K562 (cell line): ENCODE data around the gene RUVBL2. TPM values are rescaled to one million over a fixed set of nuclear protein-coding genes. Genes with fewer than 3 reads are reported as not detected.
A peak's percentile ranks its signal among the peaks of the same experiment; 100 is the strongest.
"Not testable (repeated sequence)": the region's sequence is repeated elsewhere in the genome, so short reads cannot be mapped to it uniquely, and the experiment has no call there.

Experiments
- ATAC-seq: fragments of 200-7000 bp; cut with Tn5 transposase; 3 replicates; pipeline ENCODE4 v1.9.1; 2020; ENCODE audit warnings: moderate library complexity
- BruUV-seq: library from RNA; stranded (reverse); fragments of 400-500 nt; replicated peaks from 2 replicates; lab custom pipeline; 2021; lab: Mats Ljungman, UMichigan
- CTCF ChIA-PET: fragments of 300-600 bp; formaldehyde crosslinking; extraction: SDS; loops from one replicate; lab custom pipeline; 2021; ENCODE audit warnings: low intra/inter-chr PET ratio; lab: Yijun Ruan, JAX
- POLR2A ChIA-PET: fragments of 300-600, 350-650 bp; sonication (Branson Sonifier 250); formaldehyde crosslinking; extraction: SDS; loops from one replicate; lab custom pipeline; 2021; ENCODE audit warnings: antibody characterized with exemption, inconsistent platforms; lab: Yijun Ruan, JAX
- DNase-seq, 4 experiments: peaks; one replicate each; pipeline versions ENCODE4 v3.0.0 to v3.0.0-alpha.2; 2011 to 2018; ENCODE audit warnings: low spot score in 3 of 4, mixed read lengths in 3 of 4; ENCODE audit errors: extremely low read depth in 1 of 4
- FAIRE-seq: peaks from 2 replicates; lab custom pipeline; 2011; peaks lifted over from hg19 to GRCh38; lab: Jason Lieb, UNC
- H2AFZ ChIP-seq: 2 replicates; pipeline ENCODE4 v1.6.0; 2011; ENCODE audit warnings: low read depth, low read length, control low read depth, inconsistent platforms
- H3K27ac ChIP-seq: fragments of 200-600 bp; 3 replicates; pipeline ENCODE4 v1.8.0; 2011; ENCODE audit warnings: low read depth, mild to moderate bottlenecking, control low read depth, inconsistent platforms, low read length, moderate library complexity, mixed read lengths; ENCODE audit errors: extremely low read depth
- H3K27me3 ChIP-seq, 2 experiments: fragments of 300-600 bp in 1 of 2; 2 replicates in 1 of 2; 3 replicates in 1 of 2; pipeline versions ENCODE4 v1.6.0 to v1.8.0; 2011; ENCODE audit warnings: inconsistent platforms in 2 of 2, low read length in 2 of 2, mild to moderate bottlenecking in 1 of 2, mixed read lengths in 1 of 2, moderate library complexity in 1 of 2; ENCODE audit not compliant: control insufficient read depth in 2 of 2, insufficient read depth in 2 of 2
- H3K36me3 ChIP-seq: fragments of 300-600 bp; 3 replicates; pipeline ENCODE4 v1.8.0; 2011; ENCODE audit warnings: mild to moderate bottlenecking, low read length, inconsistent platforms; ENCODE audit not compliant: control insufficient read depth, insufficient read depth
- H3K4me1 ChIP-seq, 2 experiments: fragments of 200-600 bp in 1 of 2; replicated peaks in 1 of 2; 2 replicates in 1 of 2; 3 replicates in 1 of 2; pipeline versions ENCODE4 v1.5.1 to v1.8.0; 2011; ENCODE audit warnings: inconsistent platforms in 2 of 2, low read length in 2 of 2, mild to moderate bottlenecking in 1 of 2, mixed read lengths in 1 of 2, moderate library complexity in 1 of 2; ENCODE audit not compliant: control insufficient read depth in 2 of 2, insufficient read depth in 2 of 2
- H3K4me2 ChIP-seq: 2 replicates; pipeline ENCODE4 v1.6.1; 2011; ENCODE audit warnings: low read length, control low read depth, inconsistent platforms, mixed read lengths; ENCODE audit not compliant: insufficient read depth
- H3K4me3 ChIP-seq: fragments of 200-600 bp; sonication (generic), shearing (Covaris generic); 2 replicates; pipeline ENCODE4 v1.5.1; 2016; ENCODE audit warnings: control low read depth, inconsistent platforms
- H3K79me2 ChIP-seq: fragments of 200-600 bp; 3 replicates; pipeline ENCODE4 v1.8.0; 2011; ENCODE audit warnings: low read length, inconsistent platforms; ENCODE audit not compliant: control insufficient read depth, insufficient read depth
- H3K9ac ChIP-seq, 2 experiments: 2 replicates each; pipeline versions ENCODE4 v1.6.0 to v1.6.1; 2011; ENCODE audit warnings: low read depth in 2 of 2, low read length in 2 of 2, control low read depth in 1 of 2, inconsistent platforms in 1 of 2, mild to moderate bottlenecking in 1 of 2, mixed read lengths in 1 of 2; ENCODE audit not compliant: insufficient read depth in 1 of 2
- H3K9me1 ChIP-seq: one replicate; pipeline ENCODE4 v1.6.0; 2011; ENCODE audit warnings: inconsistent platforms, mild to moderate bottlenecking, low read length, moderate library complexity; ENCODE audit not compliant: control insufficient read depth, insufficient read depth
- H3K9me3 ChIP-seq: replicated peaks from 2 replicates; pipeline ENCODE4 v1.5.1; 2011; ENCODE audit warnings: low read depth, low read length, inconsistent platforms; ENCODE audit not compliant: control insufficient read depth, insufficient read depth
- H4K20me1 ChIP-seq: replicated peaks from 2 replicates; pipeline ENCODE4 v1.6.1; 2011; ENCODE audit warnings: low read length, inconsistent platforms, mixed read lengths; ENCODE audit not compliant: control insufficient read depth, insufficient read depth
- CREM ChIP-seq: IDR thresholded peaks from 2 replicates; pipeline ENCODE4 v1.6.1; 2014; ENCODE audit warnings: antibody characterized with exemption, low read depth
- WGBS: fragments of 100-300 bp; shearing (Covaris generic); methylation state at CpG from one replicate; pipeline ENCODE4 v1.1.6; 2016; ENCODE audit warnings: low coverage, mixed read lengths; ENCODE audit not compliant: insufficient coverage; ENCODE audit errors: missing lambda C conversion rate; 5-methylcytosine and 5-hydroxymethylcytosine counted together
- in situ Hi-C: fragments of 300-500 bp; cut with MboI; formaldehyde crosslinking; loops from 4 replicates; pipeline ENCODE4 v1.15.0; 2018; ENCODE audit warnings: inconsistent platforms, mixed read lengths
- intact Hi-C: fragments of 100-400 bp; cut with micrococcal nuclease; formaldehyde crosslinking; loops from 2 replicates; pipeline ENCODE4 v1.14.2; 2022
- polyA plus RNA-seq, 8 experiments: library from polyadenylated mRNA; depleted of rRNA in 4 of 8; stranded (reverse) in 5 of 8; unstranded in 3 of 8; fragments of >200 nt; fragmentation: Nextera tagmentation in 2 of 8; fragmentation: Illumina TruSeq in 1 of 8; extraction: Ambion mirVana in 2 of 8; extraction: Trizol in 1 of 8; gene quantifications; 2 replicates each; pipeline versions ENCODE4 v1.2.1 to v1.2.3, GENCODE V29; 2011 to 2014; ENCODE audit warnings: inconsistent platforms in 1 of 8, missing spikeins in 1 of 8
- total RNA-seq, 7 experiments: library from RNA; depleted of rRNA in 6 of 7; stranded (reverse); fragments of >200 nt in 6 of 7; fragmentation: Illumina TruSeq in 2 of 7; extraction: Trizol in 2 of 7; gene quantifications; 2 replicates each; pipeline versions ENCODE4 v1.2.1 to v1.2.3, GENCODE V29; 2011 to 2021; ENCODE audit warnings: low replicate concordance in 1 of 7

Gene RUVBL2
- total and polyA plus RNA-seq, 9 of the 15 experiments (the other 6 are each of a cell fraction or from before 2014, with no cell fraction given): 71.4 to 453 (median 237) TPM

GRCh38 chr19:49049834-49050233 lies 56.1 kb downstream of the RUVBL2 start:
- H3K9me1 ChIP-seq, in situ Hi-C loops, intact Hi-C loops, ATAC-seq, DNase-seq, H3K4me2 ChIP-seq, CTCF ChIA-PET, H3K27me3 ChIP-seq, H3K79me2 ChIP-seq, H3K4me1 ChIP-seq, H4K20me1 ChIP-seq, FAIRE-seq, H3K4me3 ChIP-seq, POLR2A ChIA-PET, H3K36me3 ChIP-seq, H3K27ac ChIP-seq, H2AFZ ChIP-seq, H3K9ac ChIP-seq, BruUV-seq, H3K9me3 ChIP-seq: not testable (repeated sequence)
- WGBS: 3% methylated on average over 2 of the region's 4 CpGs

- not testable (repeated sequence) for H3K4me3 ChIP-seq
- 0 out of 2 replicates have a peak, but pooled peaks have one; percentile 19 for TF ChIP-seq CREM
- TF ChIP-seq, all 486 proteins: peak for 1; not testable (repeated sequence) for 485
- ATAC-seq, DNase-seq, intact Hi-C loops, H3K27ac ChIP-seq, H3K36me3 ChIP-seq, BruUV-seq, H3K4me1 ChIP-seq, in situ Hi-C loops, H2AFZ ChIP-seq, H3K9me3 ChIP-seq, H4K20me1 ChIP-seq, FAIRE-seq, H3K9ac ChIP-seq, H3K4me2 ChIP-seq, H3K79me2 ChIP-seq, POLR2A ChIA-PET, CTCF ChIA-PET, H3K9me1 ChIP-seq: not testable (repeated sequence)
- peaks cover 0 to 11% of the 10 kb centered on the region in 2 experiments; a peak in 2 of 5 replicates for H3K27me3 ChIP-seq
- WGBS: 7% methylated on average over 22 of the region's 24 CpGs
Observed at GRCh38 chr19:49050376-49051033, 56.8 kb downstream of the RUVBL2 start.
